Thyroid gland (tissue), 4 donors: ENCODE data around the gene SMIM32.

Experiments
- POLR2A ChIP-seq, 2 donors: fragments of 450-650 bp; IDR thresholded peaks; one replicate each; pipeline ENCODE4 v1.6.1; 2017; ENCODE audit warnings: antibody characterized with exemption in 2 of 2, mild to moderate bottlenecking in 2 of 2, moderate library complexity in 1 of 2
- TF ChIP-seq, protein P1 (sequence below), 6 experiments: fragments of 200-600 bp in 3 of 6; fragments of 450-650 bp in 3 of 6; sonication (generic) in 3 of 6; IDR thresholded peaks; one replicate each; pipeline ENCODE4 v1.5.1; 2016 to 2019; ENCODE audit warnings: antibody characterized with exemption in 6 of 6, mild to moderate bottlenecking in 2 of 6, inconsistent platforms in 1 of 6, moderate library complexity in 1 of 6

DNA sequence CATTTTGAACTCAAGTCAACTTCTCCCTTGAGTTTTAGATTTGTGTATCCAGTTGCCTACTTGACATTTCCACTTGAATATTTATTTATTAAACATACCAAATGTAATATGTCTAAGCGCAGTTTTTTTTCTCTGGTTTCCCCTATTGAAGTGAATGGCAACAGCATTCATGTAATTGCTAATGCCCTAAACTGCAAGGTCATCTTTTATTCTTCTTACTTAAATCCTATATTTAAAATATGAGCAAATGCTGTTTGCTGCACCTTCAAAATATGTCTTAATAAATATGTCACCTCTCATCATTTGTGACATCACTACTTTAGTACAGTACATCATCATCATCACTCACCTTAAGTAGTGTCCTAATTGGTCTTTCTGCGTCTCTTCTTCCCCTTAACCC is 37.9 kb downstream of the SMIM32 start:
- TF ChIP-seq, protein P1, sequence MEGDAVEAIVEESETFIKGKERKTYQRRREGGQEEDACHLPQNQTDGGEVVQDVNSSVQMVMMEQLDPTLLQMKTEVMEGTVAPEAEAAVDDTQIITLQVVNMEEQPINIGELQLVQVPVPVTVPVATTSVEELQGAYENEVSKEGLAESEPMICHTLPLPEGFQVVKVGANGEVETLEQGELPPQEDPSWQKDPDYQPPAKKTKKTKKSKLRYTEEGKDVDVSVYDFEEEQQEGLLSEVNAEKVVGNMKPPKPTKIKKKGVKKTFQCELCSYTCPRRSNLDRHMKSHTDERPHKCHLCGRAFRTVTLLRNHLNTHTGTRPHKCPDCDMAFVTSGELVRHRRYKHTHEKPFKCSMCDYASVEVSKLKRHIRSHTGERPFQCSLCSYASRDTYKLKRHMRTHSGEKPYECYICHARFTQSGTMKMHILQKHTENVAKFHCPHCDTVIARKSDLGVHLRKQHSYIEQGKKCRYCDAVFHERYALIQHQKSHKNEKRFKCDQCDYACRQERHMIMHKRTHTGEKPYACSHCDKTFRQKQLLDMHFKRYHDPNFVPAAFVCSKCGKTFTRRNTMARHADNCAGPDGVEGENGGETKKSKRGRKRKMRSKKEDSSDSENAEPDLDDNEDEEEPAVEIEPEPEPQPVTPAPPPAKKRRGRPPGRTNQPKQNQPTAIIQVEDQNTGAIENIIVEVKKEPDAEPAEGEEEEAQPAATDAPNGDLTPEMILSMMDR (IDR thresholded peaks at IDR 0.05), result no peak
- TF ChIP-seq POLR2A (IDR thresholded peaks at IDR 0.05), result no peak
